ENCODE data around the gene SEC61A1.

SEC61A1 gene

GRCh38 chr3:128078322-128078721 is 26.1 kb downstream of the SEC61A1 start:
- DNase-seq: no peak

GRCh38 chr3:128078875-128079274 is 26.6 kb downstream of the SEC61A1 start:
- no peak for DNase-seq

GRCh38 chr3:128079823-128080222 is 27.6 kb downstream of the SEC61A1 start:
- DNase-seq: no peak

- peak; percentile 79 for DNase-seq
Observed at GRCh38 chr3:128080323-128081080, 28.3 kb downstream of the SEC61A1 start.

DNA sequence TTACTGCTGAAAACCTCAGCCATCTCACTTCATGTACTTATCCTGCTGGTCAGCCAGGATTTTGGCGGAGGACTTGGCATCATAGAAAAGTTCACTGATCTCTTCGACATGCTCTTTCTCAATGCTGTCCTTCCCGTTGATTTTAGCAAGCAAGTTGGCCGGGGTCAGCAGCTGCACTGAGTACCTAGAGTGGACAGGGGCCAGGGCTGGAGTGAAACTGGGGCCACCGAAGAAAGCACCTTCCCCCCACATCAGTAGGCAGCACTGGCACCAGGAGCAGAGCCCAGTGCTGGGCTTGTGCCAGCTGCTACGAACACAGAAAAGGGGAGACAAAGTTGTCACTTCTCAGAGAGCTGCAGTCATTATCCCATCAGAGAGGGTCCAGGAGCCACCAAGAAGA is 29.0 kb downstream of the SEC61A1 start:
- no peak for DNase-seq

DNA sequence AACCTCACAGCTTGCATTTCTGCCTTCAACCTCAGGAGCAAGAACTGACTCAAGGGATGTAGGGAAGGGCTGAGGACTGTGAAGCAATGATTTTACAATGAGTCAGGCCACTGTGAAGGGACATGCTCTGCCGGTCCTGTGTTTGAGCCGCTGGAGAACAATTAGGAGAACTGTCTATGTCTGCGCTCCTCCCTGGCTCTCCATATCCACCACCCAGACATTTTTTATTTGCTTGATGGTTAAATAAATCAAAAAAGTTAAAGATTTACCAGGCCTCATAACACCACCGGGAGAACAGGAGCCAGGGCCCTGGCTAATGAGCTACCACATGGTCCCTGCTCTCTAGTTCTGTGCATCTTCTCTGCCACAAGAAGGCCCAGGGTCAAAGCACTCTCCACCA is 29.6 kb downstream of the SEC61A1 start:
- no peak for DNase-seq

- no peak for DNase-seq
Observed at GRCh38 chr3:128082546-128082945, 30.3 kb downstream of the SEC61A1 start.

- no peak for DNase-seq
Observed at GRCh38 chr3:128083396-128083795, 31.2 kb downstream of the SEC61A1 start.

- no peak for DNase-seq
Observed at GRCh38 chr3:128083980-128084674, 31.9 kb downstream of the SEC61A1 start.

GRCh38 chr3:128084675-128085021 is 32.4 kb downstream of the SEC61A1 start:
- no peak for DNase-seq

GRCh38 chr3:128089135-128089534 is 36.9 kb downstream of the SEC61A1 start:
- no peak for DNase-seq

GRCh38 chr3:128091586-128091985 is 39.3 kb downstream of the SEC61A1 start:
- no peak for DNase-seq

GRCh38 chr3:128094295-128095151 is 42.3 kb downstream of the SEC61A1 start:
- DNase-seq: no peak

DNA sequence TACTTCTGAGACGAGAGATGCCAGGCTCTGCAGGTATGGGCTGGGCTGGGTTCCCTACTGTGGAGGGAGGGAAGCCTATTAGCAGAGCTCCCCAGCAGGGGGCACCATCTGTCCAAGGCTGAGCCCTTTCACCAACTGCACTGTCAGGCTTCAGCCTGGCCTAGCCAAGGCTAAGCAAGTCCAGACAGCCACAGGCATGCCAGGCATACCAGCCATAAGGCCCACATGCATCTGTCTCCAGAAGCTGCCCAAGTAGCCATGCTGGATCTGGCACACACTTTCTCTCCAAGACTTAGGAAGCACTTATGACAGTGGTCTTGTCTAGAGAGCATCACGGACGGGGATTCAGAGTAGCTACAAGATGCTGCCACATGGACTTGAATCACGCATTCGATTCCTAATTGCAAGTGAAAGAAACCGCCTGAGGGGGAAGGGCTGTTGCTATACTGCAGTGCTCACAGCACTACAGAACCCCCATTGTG is 43.0 kb downstream of the SEC61A1 start:
- peak; percentile 71 for DNase-seq

- no peak for DNase-seq
Observed at GRCh38 chr3:128098234-128098633, 46.0 kb downstream of the SEC61A1 start.

DNA sequence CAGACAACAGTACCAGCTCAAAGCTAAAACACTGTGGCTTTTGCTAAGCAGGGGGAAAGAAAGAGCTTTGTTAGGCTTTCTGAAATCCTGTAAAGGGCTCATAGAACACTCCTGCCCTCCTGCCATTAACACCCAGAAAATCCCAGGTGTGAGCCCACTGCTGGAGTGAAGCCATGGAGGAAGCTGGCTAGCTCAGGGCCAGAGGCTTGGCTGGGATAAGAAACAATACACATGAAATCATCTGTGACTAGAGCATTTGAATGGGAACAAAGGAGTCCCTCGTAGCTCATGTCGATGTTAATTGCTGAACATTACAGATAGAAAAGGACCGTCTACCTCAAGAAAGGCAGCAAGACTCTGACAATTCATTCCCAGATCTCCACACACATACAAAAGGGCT is 47.9 kb downstream of the SEC61A1 start:
- DNase-seq: no peak

- DNase-seq: no peak
Observed at GRCh38 chr3:128100638-128101037, 48.4 kb downstream of the SEC61A1 start.

DNA sequence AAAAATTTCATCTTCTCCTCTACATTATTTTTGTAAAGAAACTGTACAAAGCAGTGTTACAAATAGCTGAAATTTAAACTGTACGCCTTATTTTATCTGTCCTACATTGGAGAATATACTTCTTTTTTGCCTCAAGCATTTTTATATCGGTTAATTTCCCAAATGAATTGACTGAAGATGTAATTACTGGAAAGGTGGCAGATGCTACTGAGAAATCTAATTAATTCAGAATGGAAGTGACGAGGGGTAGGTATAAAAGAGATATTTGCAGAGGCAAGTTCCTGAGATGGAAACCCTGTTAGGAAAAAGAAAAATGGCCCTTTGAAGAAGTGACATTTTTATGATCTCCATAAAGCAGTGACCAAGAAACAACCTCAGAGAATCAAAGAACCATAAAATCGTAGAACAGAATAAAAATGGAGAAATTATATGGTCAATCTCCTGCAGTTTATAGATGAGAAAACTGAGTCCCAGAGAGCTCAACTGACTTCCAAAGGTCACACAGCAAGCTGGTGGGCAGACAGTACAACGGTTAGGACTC is 51.0 kb downstream of the SEC61A1 start:
- no peak for DNase-seq

DNA sequence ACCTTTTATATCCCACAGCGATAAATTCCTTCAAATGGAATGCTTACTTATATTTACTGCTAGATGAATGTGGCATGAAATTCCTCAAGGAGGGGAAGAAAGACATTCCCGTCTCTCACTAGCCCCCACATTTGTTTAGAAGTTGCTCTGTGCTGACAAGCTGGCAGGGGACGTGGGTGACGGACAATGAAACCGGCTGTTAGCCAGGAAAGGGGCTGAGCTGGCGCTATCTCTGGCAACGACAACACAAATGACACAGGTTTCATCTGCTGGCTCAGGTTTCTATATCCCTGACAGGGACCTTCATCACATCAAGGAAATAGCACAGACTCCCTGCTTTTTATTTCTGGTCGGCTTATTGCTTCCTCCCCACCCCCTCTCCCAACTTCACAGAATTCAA is 55.6 kb downstream of the SEC61A1 start:
- DNase-seq: no peak

GRCh38 chr3:128111147-128111546 is 58.9 kb downstream of the SEC61A1 start:
- DNase-seq: no peak

GRCh38 chr3:128112357-128112968 is 60.2 kb downstream of the SEC61A1 start:
- peak; percentile 54 for DNase-seq

Measured in NCI-H226 (cell line).